Measurements from ENCODE around the gene DPYSL3.

DNA sequence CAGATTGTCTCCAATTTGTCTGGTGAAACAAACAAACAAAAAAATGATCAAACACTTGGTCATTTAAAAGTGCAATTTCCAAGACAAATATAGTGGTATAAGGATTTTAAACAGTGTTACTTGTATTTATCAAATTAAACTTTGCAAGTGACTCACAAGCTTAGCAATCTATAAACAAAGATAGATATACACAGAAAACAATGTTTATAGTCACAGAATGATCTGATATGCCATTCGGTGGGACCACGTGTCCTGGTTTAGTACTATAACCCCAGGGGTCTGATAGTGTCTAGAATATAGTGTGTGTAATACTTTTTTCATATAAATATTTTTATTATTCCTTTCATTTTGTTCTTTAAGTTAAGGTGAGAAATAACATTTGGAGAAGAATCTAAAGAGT is 91.3 kb downstream of the DPYSL3 start:
- TF ChIP-seq, protein P1, sequence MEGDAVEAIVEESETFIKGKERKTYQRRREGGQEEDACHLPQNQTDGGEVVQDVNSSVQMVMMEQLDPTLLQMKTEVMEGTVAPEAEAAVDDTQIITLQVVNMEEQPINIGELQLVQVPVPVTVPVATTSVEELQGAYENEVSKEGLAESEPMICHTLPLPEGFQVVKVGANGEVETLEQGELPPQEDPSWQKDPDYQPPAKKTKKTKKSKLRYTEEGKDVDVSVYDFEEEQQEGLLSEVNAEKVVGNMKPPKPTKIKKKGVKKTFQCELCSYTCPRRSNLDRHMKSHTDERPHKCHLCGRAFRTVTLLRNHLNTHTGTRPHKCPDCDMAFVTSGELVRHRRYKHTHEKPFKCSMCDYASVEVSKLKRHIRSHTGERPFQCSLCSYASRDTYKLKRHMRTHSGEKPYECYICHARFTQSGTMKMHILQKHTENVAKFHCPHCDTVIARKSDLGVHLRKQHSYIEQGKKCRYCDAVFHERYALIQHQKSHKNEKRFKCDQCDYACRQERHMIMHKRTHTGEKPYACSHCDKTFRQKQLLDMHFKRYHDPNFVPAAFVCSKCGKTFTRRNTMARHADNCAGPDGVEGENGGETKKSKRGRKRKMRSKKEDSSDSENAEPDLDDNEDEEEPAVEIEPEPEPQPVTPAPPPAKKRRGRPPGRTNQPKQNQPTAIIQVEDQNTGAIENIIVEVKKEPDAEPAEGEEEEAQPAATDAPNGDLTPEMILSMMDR (IDR thresholded peaks at IDR 0.05): no peak
- TF ChIP-seq POLR2A (IDR thresholded peaks at IDR 0.05): no peak

Measured in Peyer's patch (tissue), 4 donors.